B cell (primary cell): Measurements from ENCODE around the gene RNF39. TPM values are rescaled to one million over a fixed set of nuclear protein-coding genes. Genes with fewer than 3 reads are reported as not detected.

ENCODE experiments used
- ATAC-seq: fragments of 200-7000 bp; cut with Tn5 transposase; one replicate; pipeline ENCODE4 v1.10.0; 2021; ENCODE audit warnings: low read depth, mild to moderate bottlenecking, moderate number of reproducible peaks, moderate library complexity
- CTCF ChIA-PET: fragments of 350-600 bp; sonication (Branson Sonifier 250); formaldehyde crosslinking; loops from one replicate; lab custom pipeline; 2021; ENCODE audit warnings: antibody characterized with exemption, inconsistent platforms; lab: Charles Lee
- POLR2A ChIA-PET: fragments of 350-600 bp; sonication (Branson Sonifier 250); formaldehyde crosslinking; loops from one replicate; lab custom pipeline; 2021; ENCODE audit warnings: antibody characterized with exemption; lab: Charles Lee
- DNase-seq: peaks from one replicate; pipeline ENCODE4 v3.0.0; 2013
- H2AFZ ChIP-seq: 2 replicates; pipeline ENCODE4 v1.6.1; 2012; ENCODE audit warnings: mild to moderate bottlenecking, low read depth, low read length; ENCODE audit not compliant: insufficient read depth, poor library complexity, severe bottlenecking
- H3K27ac ChIP-seq, 2 donors: 1 replicate in 1 of 2; 2 replicates in 1 of 2; pipeline ENCODE4 v1.5.1; 2012 to 2013; ENCODE audit warnings: low read length in 2 of 2, mild to moderate bottlenecking in 2 of 2, moderate library complexity in 1 of 2
- H3K27me3 ChIP-seq, 4 experiments: fragments of 200-600 bp in 1 of 4; sonication (generic) in 1 of 4; replicated peaks in 1 of 4; 1 replicate in 2 of 4; 2 replicates in 2 of 4; pipeline versions ENCODE4 v1.6.1 to v1.7.0; 2013 to 2016; ENCODE audit warnings: low read length in 3 of 4, mild to moderate bottlenecking in 2 of 4, mixed read lengths in 1 of 4, moderate library complexity in 1 of 4; ENCODE audit not compliant: insufficient read depth in 4 of 4, control insufficient read depth in 3 of 4; ENCODE audit errors: control extremely low read depth in 1 of 4
- H3K36me3 ChIP-seq, 2 experiments: replicated peaks in 1 of 2; 1 replicate in 1 of 2; 2 replicates in 1 of 2; pipeline versions ENCODE4 v1.6.1 to v1.7.1; 2013; ENCODE audit warnings: low read length in 1 of 2; ENCODE audit not compliant: insufficient read depth in 2 of 2, control insufficient read depth in 1 of 2; ENCODE audit errors: control extremely low read depth in 1 of 2, extremely low read depth in 1 of 2
- H3K4me1 ChIP-seq, 2 donors: fragments of 200-600 bp in 1 of 2; sonication (generic) in 1 of 2; 1 replicate in 1 of 2; 2 replicates in 1 of 2; pipeline versions ENCODE4 v1.5.1 to v1.6.1; 2013 to 2017; ENCODE audit warnings: low read length in 2 of 2; ENCODE audit not compliant: control insufficient read depth in 2 of 2, insufficient read depth in 2 of 2
- H3K4me2 ChIP-seq: replicated peaks from 2 replicates; pipeline ENCODE3; 2012; ENCODE audit warnings: mild to moderate bottlenecking, low read depth, low read length; ENCODE audit not compliant: poor library complexity, severe bottlenecking
- H3K4me3 ChIP-seq, 5 experiments: fragments of 200-600 bp in 1 of 5; sonication (generic) in 1 of 5; 1 replicate in 3 of 5; 2 replicates in 2 of 5; pipeline versions ENCODE4 v1.5.1 to v1.7.0; 2011 to 2016; ENCODE audit warnings: low read length in 4 of 5, mild to moderate bottlenecking in 4 of 5, low read depth in 2 of 5, control low read depth in 1 of 5, moderate library complexity in 1 of 5; ENCODE audit not compliant: insufficient read depth in 1 of 5; ENCODE audit errors: control extremely low read depth in 1 of 5, extremely low read depth in 1 of 5
- H3K79me2 ChIP-seq: fragments of 200-600 bp; sonication (generic); one replicate; pipeline ENCODE4 v1.6.0; 2016; ENCODE audit warnings: low read length; ENCODE audit not compliant: control insufficient read depth, insufficient read depth
- H3K9ac ChIP-seq: fragments of 200-600 bp; sonication (generic); 2 replicates; pipeline ENCODE4 v1.6.1; 2017; ENCODE audit warnings: mild to moderate bottlenecking, low read length, moderate library complexity
- H3K9me3 ChIP-seq, 3 donors: one replicate each; pipeline versions ENCODE4 v1.6.1 to v1.7.1; 2013; ENCODE audit warnings: low read length in 2 of 3; ENCODE audit not compliant: control insufficient read depth in 2 of 3, insufficient read depth in 1 of 3; ENCODE audit errors: control extremely low read depth in 1 of 3
- H4K20me1 ChIP-seq: 2 replicates; pipeline ENCODE4 v1.6.0; 2012; ENCODE audit warnings: mild to moderate bottlenecking, low read length; ENCODE audit not compliant: insufficient read depth, control insufficient read depth, poor library complexity, severe bottlenecking
- H3K27ac Mint-ChIP-seq: one replicate; pipeline ENCODE4 v1.8.0; 2021; ENCODE audit warnings: mixed read lengths
- H3K27me3 Mint-ChIP-seq: one replicate; pipeline ENCODE4 v1.8.0; 2021; ENCODE audit warnings: mixed read lengths
- H3K4me1 Mint-ChIP-seq: one replicate; pipeline ENCODE4 v1.8.0; 2021; ENCODE audit warnings: mixed read lengths
- H3K4me3 Mint-ChIP-seq: one replicate; pipeline ENCODE4 v1.8.0; 2021; ENCODE audit warnings: mixed read lengths
- H3K9me3 Mint-ChIP-seq: one replicate; pipeline ENCODE4 v1.8.0; 2022; ENCODE audit warnings: mixed read lengths; ENCODE audit not compliant: insufficient read depth
- EZH2 ChIP-seq: IDR thresholded peaks from 2 replicates; pipeline ENCODE4 v1.6.1; 2012; ENCODE audit warnings: borderline replicate concordance, low read depth, mild to moderate bottlenecking, moderate library complexity, low read length; ENCODE audit not compliant: insufficient read depth, poor library complexity, severe bottlenecking
- WGBS: methylation state at CpG from one replicate; pipeline ENCODE4 v1.1.5; 2013; ENCODE audit warnings: missing lambda C conversion rate; ENCODE audit not compliant: insufficient coverage; 5-methylcytosine and 5-hydroxymethylcytosine counted together
- intact Hi-C: fragments of 100-400 bp; cut with micrococcal nuclease; formaldehyde crosslinking; loops from one replicate; pipeline ENCODE4 v1.10.0; 2022
- polyA plus RNA-seq: library from polyadenylated mRNA; depleted of rRNA; stranded (reverse); fragments of >200 nt; gene quantifications from 2 replicates; pipeline ENCODE4 v1.2.3, GENCODE V29; 2012
- total RNA-seq, 2 donors: library from RNA; stranded (reverse); fragments of 120-200 nt in 1 of 2; gene quantifications; 1 replicate in 1 of 2; 2 replicates in 1 of 2; pipeline versions ENCODE4 v1.2.3 to v1.2.4, GENCODE V29; 2013 to 2022
- TF ChIP-seq, protein P1 (sequence below): fragments of 200-600 bp; IDR thresholded peaks from one replicate; pipeline ENCODE4 v1.8.0; 2022; ENCODE audit warnings: antibody characterized with exemption, mild to moderate bottlenecking

Gene RNF39
- total and polyA plus RNA-seq, 2 donors (not counting 1 experiment from before 2014, with no cell fraction given): not detected

DNA sequence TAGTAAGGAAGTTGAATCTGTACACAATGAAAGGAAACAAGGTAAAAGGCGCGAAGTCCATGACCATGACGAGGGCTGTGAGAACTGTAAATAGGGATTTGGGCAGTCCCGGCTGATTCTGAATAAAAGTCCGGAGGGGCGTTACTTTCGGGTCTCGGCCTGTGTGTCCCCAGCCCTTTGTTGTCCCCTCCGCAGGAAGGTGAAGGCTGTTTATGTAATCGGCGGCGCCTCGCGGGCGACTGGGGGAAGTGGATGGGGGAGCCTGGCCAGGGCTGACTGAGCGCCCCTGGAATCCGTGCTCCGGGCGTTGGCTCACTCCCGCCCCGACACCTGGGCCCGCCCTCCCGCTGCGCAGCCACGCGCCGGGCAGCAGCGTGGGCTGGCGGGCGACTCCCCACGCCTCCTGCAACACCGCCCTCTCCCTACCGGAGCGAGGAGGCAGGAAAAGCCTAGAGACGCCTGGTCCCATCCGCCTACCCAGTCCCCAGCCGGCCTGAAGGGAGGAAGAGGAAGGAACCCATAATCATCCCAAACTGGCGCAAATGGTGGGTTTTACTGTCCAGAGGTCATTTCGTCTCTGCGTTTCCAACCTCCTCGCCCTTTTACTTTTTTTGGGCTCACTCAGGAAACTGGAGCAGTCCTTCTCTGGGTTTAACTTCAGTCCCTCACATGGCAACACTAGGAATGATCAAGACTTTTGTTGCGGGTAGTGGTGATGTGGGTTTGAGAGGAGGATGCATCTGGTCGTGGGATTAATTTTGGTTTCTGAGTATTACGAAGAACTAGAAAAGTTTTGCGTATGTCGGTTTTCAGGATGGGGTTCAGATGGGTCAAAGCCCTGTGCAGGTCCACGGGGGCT is 25.2 kb upstream of the RNF39 start:
- Histone ChIP-seq H3K27me3 (peaks cover 3 to 75% (median 60%) of the 10 kb centered on the region in 4 experiments), H3K9ac (peak overlapping the region; percentile 56), H3K4me3 (peak overlapping the region in 3 of 5 experiments; percentile 50 to 62 (median 54)), H3K36me3 (no peaks in the 10 kb centered on the region), H3K79me2 (no peaks in the 10 kb centered on the region), H2AFZ (peak overlapping the region; percentile 71), H4K20me1 (no peaks in the 10 kb centered on the region), H3K4me2 (peak overlapping the region; percentile 82), H3K4me1 (peaks cover 42 to 47% of the 10 kb centered on the region in 2 donors), H3K9me3 (peaks cover 0 to 13% (median 0%) of the 10 kb centered on the region in 3 donors), H3K27ac (no peak overlapping the region)
- ATAC-seq (no peak), DNase-seq (peak; percentile 49)
- peak; percentile 3 for TF ChIP-seq EZH2
- TF ChIP-seq, protein P1, sequence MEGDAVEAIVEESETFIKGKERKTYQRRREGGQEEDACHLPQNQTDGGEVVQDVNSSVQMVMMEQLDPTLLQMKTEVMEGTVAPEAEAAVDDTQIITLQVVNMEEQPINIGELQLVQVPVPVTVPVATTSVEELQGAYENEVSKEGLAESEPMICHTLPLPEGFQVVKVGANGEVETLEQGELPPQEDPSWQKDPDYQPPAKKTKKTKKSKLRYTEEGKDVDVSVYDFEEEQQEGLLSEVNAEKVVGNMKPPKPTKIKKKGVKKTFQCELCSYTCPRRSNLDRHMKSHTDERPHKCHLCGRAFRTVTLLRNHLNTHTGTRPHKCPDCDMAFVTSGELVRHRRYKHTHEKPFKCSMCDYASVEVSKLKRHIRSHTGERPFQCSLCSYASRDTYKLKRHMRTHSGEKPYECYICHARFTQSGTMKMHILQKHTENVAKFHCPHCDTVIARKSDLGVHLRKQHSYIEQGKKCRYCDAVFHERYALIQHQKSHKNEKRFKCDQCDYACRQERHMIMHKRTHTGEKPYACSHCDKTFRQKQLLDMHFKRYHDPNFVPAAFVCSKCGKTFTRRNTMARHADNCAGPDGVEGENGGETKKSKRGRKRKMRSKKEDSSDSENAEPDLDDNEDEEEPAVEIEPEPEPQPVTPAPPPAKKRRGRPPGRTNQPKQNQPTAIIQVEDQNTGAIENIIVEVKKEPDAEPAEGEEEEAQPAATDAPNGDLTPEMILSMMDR: no peak
- Mint-ChIP-seq H3K27me3 (peaks cover 59% of the 10 kb centered on the region), H3K4me1 (peaks cover 36% of the 10 kb centered on the region), H3K4me3 (peak overlapping the region; percentile 74), H3K27ac (no peak overlapping the region), H3K9me3 (no peaks in the 10 kb centered on the region)
- intact Hi-C loops: loop anchor here (10.0 kb wide), 1 partner anchor 224 kb away; the partner anchor contains the start of gene TRIM39
- WGBS: 2% methylated on average over 41 of the region's 47 CpGs
- CTCF ChIA-PET: interaction anchor here (0.7 to 3.7 kb wide), 6 partner anchors 13 to 986 kb away, joined by 3 to 44 read pairs (median 18); no protein-coding TSS in a partner anchor
- POLR2A ChIA-PET: no interaction called here

DNA sequence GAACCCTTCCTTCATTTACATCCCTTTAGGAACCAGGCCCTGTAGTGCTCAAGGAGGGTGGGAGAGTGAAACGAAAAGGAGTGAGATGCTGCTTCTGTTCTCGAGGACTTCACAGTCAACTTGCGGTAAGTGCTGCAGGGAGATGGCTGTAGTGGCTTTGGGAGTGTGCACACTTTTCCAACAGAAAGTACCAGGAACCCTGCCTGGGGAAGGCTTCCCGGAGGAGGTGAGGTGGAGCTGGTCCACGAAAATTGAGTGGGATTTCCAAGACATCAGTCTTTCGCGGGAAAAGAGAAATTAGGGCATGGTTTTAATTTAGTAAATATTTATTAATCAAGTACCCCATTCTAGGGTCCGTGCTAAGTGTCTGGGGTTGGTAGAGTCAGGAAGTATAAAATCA is 24.6 kb upstream of the RNF39 start:
- Histone ChIP-seq H3K9ac (no peak overlapping the region), H3K4me3 (peak overlapping the region in 1 of 5 experiments; percentile 62), H4K20me1 (no peaks in the 10 kb centered on the region), H3K4me2 (peak overlapping the region; percentile 82), H3K4me1 (peaks cover 42 to 47% of the 10 kb centered on the region in 2 donors), H3K27me3 (peaks cover 3 to 76% (median 56%) of the 10 kb centered on the region in 4 experiments), H3K9me3 (peaks cover 0 to 13% (median 0%) of the 10 kb centered on the region in 3 donors), H3K36me3 (no peaks in the 10 kb centered on the region), H3K79me2 (no peaks in the 10 kb centered on the region), H3K27ac (no peak overlapping the region), H2AFZ (peak overlapping the region; percentile 71)
- Mint-ChIP-seq H3K4me1 (peaks cover 36% of the 10 kb centered on the region), H3K9me3 (no peaks in the 10 kb centered on the region), H3K27me3 (peaks cover 65% of the 10 kb centered on the region), H3K4me3 (peak overlapping the region; percentile 74), H3K27ac (no peak overlapping the region)
- ATAC-seq (no peak), DNase-seq (no peak)
- intact Hi-C loops: loop anchor here (10.0 kb wide), 1 partner anchor 225 kb away; the partner anchor contains the start of gene TRIM39
- TF ChIP-seq, protein P1: no peak
- CTCF ChIA-PET: no interaction called here
- POLR2A ChIA-PET: no interaction called here
- 83% methylated on average over 1 of the region's 8 CpGs for WGBS
